ENCODE measurements around the gene HAPLN3.

Gene HAPLN3

DNA sequence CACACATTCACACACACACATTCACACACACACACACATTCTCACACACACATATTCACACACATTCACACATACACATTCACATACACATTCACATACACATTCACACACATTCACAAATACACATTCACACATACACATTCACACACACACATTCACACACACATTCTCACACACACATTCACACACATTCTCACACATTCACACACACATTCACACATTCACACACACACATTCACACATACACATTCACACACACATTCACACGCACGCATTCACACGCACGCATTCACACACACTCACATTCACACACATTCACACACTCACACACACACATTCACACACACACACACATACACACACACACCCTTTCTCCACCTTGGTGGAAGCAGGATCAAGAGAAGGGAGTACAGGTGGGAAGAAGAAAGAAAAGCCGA is 5.7 kb upstream of the HAPLN3 start:
- no peak for DNase-seq (ENCODE audit: extremely low spot score)
- POLR2A ChIA-PET, result no interaction called here
- CTCF ChIA-PET, result no interaction called here
- TF ChIP-seq, protein P1, sequence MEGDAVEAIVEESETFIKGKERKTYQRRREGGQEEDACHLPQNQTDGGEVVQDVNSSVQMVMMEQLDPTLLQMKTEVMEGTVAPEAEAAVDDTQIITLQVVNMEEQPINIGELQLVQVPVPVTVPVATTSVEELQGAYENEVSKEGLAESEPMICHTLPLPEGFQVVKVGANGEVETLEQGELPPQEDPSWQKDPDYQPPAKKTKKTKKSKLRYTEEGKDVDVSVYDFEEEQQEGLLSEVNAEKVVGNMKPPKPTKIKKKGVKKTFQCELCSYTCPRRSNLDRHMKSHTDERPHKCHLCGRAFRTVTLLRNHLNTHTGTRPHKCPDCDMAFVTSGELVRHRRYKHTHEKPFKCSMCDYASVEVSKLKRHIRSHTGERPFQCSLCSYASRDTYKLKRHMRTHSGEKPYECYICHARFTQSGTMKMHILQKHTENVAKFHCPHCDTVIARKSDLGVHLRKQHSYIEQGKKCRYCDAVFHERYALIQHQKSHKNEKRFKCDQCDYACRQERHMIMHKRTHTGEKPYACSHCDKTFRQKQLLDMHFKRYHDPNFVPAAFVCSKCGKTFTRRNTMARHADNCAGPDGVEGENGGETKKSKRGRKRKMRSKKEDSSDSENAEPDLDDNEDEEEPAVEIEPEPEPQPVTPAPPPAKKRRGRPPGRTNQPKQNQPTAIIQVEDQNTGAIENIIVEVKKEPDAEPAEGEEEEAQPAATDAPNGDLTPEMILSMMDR (IDR thresholded peaks at IDR 0.05; ENCODE audit: control extremely low read depth, extremely low read depth, low read depth, missing control alignments), result no peak

DNA sequence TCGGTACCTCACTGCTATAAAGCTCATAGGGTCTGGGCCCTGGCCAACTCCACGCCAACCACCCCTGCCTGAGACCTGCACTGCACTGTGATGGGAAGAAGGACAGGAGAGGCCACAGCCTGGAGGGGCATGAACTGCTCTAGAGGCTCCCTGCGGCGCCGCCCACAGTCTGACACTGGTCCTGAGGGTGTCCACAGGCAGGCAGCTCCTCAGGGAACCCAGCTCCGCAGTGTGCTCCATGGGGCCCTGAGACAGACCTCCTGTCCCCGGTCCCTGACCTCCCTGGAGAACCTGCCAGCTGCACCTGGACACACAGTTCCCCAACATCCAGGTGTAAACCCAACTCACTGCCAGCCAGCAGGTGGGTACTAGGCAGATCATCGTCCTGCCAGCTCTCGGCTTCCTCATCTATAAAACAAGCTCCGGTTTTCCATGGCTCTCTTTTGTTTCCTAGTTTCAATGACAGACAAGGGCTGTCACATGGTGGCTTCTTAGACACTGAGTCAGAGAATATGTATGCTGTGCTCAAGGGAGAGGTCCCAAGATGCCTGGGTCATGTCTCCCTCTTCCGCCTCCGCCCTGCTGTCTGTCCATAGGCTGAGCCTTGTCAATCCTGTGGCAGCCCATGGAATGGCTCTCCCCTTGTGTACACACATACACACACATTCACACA is 5.1 kb upstream of the HAPLN3 start:
- no peak for DNase-seq (ENCODE audit: extremely low spot score)
- ChIA-PET POLR2A (no interaction called here), CTCF (interaction anchor here (0.6 to 0.9 kb wide), 2 partner anchors 8 to 11 kb away, joined by 3 to 4 read pairs; no protein-coding TSS in a partner anchor)
- TF ChIP-seq, protein P1 (IDR thresholded peaks at IDR 0.05; ENCODE audit: control extremely low read depth, extremely low read depth, low read depth, missing control alignments), result no peak

DNA sequence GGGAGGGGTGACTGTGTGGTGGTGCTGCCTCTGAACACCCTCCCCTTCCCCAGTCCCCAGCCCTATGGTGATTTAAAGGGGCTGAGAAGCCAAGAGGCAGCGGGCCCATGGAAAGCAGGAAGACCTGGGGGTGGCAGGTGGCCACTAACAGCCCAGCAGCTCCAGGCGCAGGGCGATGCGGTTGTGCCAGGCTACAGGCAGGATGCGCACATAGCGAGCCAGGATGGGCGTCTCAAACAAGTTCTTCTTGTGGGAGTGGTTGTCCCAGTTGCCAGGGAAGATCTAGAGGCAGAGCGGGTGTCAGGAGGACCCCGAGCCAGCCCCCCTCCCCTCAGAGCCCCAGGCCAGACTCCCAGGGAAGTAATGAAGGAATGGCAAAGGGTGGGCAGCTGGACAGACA is 3.9 kb upstream of the HAPLN3 start:
- TF ChIP-seq, protein P1 (IDR thresholded peaks at IDR 0.05; ENCODE audit: control extremely low read depth, extremely low read depth, low read depth, missing control alignments), result no peak
- DNase-seq (ENCODE audit: extremely low spot score), result no peak
- ChIA-PET POLR2A (no interaction called here), CTCF (no interaction called here)

DNA sequence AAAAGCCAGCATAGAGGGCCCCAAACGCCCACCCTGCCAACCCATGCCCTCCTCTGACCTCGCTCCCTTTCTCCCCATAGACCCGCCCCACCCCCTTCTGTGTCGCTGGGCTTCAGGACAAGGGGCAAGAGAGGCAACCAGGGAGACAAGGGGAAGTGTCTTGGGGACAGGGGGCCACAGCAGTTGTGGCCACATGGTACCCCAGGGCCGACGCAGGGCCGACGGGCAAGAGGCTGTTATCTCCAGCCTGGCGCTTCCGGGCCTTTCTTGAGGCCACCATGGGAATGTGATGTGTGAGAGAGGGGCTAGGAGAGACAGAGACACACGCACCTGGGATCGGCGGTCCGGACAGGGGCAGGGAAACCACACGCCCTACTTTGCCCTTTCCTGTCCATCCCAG is 3.4 kb upstream of the HAPLN3 start:
- ChIA-PET CTCF (no interaction called here), POLR2A (no interaction called here)
- DNase-seq (ENCODE audit: extremely low spot score), result no peak
- TF ChIP-seq, protein P1 (IDR thresholded peaks at IDR 0.05; ENCODE audit: control extremely low read depth, extremely low read depth, low read depth, missing control alignments), result no peak

DNA sequence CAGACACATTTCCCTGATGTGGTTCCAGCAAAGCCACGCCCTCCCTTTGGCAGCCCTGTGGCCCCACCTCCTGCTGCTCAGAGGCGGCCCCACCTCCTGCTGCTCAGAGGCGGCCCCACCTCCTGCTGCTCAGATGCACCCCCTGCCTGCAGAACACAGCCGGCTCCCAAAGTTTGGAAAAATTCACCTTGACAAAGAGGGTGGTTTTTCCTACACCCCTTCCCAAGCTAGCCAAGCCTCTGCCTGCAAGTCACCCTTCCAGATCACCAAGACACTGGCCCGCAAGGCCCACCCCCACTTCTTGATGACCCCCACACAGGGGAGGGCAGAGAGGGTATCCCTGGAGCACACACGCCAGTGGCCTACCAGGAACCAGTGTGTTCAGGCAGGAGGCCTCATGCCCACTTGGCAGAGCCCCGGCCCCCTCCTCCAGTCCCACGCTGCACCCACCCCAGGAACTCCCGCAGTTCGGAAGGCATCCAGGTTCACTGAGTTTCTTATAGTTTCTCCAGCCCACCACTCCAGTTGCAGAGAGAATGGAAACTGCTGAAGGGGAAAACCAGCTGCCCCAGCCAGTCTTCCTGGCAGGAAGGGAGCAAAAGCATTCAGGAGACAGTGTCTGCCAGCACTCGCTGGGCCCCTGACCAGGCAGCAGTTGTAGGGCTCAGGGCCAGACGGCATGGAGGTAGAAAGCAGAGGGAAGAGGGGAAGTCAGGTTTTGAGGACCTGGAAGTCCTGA is 2.3 kb upstream of the HAPLN3 start:
- ChIA-PET CTCF (interaction anchor here (3.3 kb wide), 1 partner anchor 8 kb away, joined by 14 read pairs; no protein-coding TSS in a partner anchor), POLR2A (no interaction called here)
- TF ChIP-seq, protein P1 (IDR thresholded peaks at IDR 0.05; ENCODE audit: control extremely low read depth, extremely low read depth, low read depth, missing control alignments), result no peak
- DNase-seq (ENCODE audit: extremely low spot score), result no peak

DNA sequence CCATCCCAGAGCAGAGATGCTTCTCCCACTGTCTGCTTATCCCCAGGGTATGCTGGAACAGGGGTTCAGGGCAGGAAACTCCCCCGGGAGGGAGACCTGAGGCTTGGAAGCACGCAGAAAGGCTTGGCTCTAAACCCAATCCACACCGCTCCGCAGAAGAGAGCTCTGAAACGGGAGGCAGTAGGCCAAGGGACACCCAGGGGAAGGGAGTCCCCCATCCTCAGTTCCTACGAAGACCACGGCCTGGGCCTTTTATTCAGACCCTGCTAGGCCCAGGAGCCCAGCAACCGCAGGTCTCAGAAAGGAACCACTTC is 1.8 kb upstream of the HAPLN3 start:
- POLR2A ChIA-PET, result no interaction called here
- TF ChIP-seq, protein P1 (IDR thresholded peaks at IDR 0.05; ENCODE audit: control extremely low read depth, extremely low read depth, low read depth, missing control alignments), result no peak
- no peak for DNase-seq (ENCODE audit: extremely low spot score)
- CTCF ChIA-PET, result interaction anchor here (3.3 kb wide), 1 partner anchor 8 kb away, joined by 14 read pairs; no protein-coding TSS in a partner anchor
